Stimulated activated CD4-positive, alpha-beta T cell treated with anti-CD3 and anti-CD28 coated beads, Interleukin-12 subunit alpha, Interleukin-12 subunit beta, amount 100 ng/mL, for 24 hours (primary cell): Measurements from ENCODE around the gene CAPN5.

Source experiments
- DNase-seq, 2 experiments: peaks; one replicate each; pipeline ENCODE4 v3.0.0-alpha.2; 2020; ENCODE audit warnings: low read depth in 2 of 2

Gene CAPN5

GRCh38 chr11:77100166-77101042, 33.6 kb downstream of the CAPN5 start:
- DNase-seq, result no peak

DNA sequence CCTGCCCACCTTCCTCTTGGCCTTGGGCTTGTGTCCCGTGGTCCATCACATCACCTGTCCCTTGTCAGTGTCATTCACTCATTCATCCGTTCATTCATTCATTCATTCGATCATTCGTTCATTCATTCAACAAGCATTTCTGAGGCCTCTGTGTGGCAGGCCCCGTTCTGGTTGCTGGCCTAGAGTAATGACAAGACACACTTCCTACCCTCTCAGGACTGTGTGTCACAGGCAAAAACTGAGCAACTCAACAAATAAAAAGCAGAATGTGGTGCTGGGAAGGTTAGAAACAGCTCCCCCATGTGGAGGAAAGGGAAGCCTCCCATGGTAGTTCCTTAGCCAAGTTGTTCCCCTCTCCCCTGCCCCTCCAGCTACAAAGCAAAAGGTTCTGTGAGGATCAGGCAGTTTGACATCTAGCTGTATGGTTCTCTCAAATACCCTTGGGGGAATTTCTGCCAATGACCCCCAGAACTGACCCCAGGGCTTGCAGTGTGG, 34.3 kb downstream of the CAPN5 start:
- no peak for DNase-seq

GRCh38 chr11:77102246-77103210, 35.8 kb downstream of the CAPN5 start, which contains the start of gene OMP:
Gene OMP (plus strand): TSS chr11:77102840. CDS start chr11:77102840, 0 bp downstream.
- DNase-seq, result no peak

DNA sequence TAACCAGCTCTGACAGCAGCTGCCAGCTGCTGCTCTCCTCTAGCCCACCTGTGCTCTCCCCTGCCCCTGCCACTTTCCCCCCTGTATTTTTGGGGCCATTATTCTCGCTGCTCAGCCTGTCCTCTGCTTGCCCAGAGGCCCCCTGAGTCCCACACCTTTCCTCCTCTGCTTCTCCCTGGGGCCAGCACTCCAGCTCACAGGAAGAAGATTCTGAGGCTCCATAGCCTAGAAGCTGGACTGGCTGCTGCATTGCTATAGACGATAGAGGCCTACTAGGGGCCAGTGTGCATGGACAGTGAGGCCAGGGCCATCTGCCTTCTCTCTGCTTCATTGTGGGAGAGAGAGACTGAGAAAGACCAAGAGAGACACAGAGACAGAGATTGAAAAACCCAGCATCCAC, 36.5 kb downstream of the CAPN5 start:
- no peak for DNase-seq

DNA sequence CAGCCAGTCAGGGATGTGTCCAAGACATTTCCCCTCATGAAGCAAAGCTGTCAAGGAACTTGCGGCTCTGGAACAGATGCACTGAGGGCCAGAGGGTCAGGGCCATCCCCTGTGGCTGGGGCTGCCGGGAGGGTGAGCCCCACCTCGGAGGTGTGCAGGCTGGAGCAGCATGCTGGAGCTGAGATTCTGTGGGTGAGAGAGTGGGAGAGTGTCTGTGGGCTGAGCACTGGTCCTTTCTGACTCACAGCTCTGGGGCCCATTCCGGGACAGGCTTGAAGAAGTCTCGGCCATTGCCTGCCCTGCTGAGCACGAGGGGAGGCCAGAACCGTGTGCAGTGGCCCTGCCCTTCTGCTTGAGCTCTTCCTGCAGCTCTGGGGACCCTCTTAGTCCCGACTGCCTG, 38.0 kb downstream of the CAPN5 start:
- DNase-seq, result no peak

GRCh38 chr11:77106321-77106720, 39.5 kb downstream of the CAPN5 start:
- DNase-seq, result no peak

DNA sequence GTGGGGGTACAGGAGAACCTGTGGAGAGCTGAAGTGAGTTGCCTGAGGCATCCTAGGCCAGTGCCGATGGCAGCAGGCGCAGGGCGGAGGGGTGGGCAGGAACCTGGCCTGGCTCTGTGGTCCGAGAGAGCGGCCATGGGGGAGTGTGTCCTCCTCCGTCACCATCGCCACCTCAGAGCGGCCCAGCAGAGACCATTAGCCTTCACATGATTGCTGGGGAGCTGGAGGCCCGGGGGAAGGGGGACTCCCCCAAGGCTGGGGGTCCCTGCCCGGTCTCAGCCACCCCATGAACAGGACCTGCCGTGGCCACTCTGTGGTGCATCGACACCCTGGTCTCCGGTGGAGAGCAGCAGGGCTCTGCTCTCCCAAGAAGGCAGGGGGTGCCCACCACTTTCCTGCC, 40.0 kb downstream of the CAPN5 start:
- no peak for DNase-seq

DNA sequence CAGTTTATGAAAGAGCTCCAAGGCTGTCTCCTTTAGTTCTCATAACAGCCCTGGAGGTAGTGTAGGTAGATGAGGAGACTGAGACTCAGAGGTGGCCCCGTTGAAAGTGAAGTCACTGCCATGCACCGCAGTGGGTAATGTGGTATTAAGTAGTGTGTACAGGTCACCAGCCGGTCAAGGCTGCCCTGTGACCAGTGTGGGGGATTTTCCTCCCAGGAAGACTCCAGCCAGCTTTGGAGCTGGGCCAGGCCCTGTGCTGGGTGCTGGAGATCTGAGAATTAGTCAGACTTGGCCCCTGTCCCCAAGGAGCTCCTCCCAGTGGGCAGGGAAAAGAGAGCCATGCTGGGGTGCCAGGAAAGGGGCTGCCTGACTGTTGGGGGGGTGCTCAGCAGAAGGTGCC, 41.2 kb downstream of the CAPN5 start:
- DNase-seq, result no peak

GRCh38 chr11:77108436-77108835, 41.7 kb downstream of the CAPN5 start:
- DNase-seq, result no peak

DNA sequence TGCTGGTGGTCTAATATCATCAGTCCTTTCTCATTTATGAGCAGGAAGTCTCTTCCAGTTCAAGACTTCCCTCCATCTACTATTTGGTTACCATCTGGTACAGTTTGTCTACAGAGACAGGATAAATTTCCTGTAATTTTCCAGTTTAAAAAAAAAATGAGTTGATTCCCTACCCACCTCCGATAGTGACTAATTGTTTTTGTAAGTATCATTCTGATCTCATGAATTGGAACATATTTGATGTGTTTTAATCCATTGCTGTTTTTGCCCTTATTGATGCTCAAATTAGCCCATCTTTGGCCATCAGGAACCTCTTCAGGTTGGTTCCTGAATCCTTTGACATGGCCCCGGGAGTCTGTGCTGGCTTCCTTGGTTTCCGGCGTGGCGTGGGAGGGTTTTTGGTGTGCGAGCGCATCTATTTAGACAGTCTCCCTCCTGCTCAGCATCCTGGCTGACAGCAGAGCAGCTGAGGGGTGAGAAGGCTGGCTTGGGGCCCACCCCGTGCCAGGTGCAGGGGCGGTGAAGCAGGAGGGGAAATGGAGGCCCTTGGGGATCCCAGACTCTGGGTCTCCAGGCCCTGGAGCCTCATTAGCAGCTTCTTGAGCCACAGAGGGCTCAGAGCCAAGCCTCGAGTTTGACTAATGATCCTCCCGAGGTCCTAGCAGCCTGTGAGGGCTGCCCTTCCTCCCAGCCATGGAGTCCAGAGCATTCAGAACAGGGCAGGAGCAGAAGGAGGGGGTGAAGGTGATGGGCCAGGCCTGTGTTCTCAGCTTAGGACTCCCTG, 42.7 kb downstream of the CAPN5 start:
- DNase-seq, result no peak

DNA sequence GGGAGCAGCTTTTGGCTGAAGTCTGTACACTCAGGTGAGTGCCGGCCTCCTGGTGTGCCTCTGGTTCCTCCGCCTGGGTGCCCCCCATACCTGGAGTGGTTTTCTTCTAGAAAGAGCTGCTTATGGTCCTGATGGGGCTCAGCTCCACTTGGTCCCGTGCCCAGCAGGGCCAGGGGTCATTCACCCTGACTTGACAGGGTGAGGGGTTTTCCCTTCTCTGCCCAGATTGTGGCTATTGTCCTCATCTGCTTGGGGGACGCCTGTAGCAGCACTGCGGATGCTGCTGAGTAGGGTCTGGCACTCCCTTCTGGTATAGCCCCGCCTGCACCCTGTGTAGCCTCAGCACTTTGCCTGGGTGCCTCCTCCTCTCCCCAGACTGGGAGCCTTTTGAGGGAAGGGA, 44.1 kb downstream of the CAPN5 start:
- DNase-seq, result no peak

DNA sequence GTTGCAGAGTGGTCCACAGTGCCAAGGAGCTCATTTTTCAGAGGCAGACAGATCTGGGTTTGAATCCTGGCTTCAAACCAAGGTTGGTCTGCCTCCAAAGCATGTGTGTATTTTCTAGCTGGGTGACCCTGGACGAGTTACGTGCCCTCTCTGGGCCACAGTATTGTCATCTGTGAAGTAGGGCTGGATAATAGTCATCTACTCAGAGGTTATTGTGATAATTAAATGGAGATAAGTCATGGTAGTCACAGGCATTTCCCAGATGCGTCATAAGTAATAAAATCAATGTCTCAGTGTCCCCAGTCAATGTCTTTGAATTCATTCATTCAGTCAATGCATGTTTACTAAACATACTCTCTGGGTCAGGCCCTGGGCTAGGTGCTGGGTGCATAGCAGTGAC, 44.5 kb downstream of the CAPN5 start:
- no peak for DNase-seq

GRCh38 chr11:77111946-77112345, 45.2 kb downstream of the CAPN5 start:
- no peak for DNase-seq

GRCh38 chr11:77112641-77113381, 46.0 kb downstream of the CAPN5 start:
- no peak for DNase-seq

DNA sequence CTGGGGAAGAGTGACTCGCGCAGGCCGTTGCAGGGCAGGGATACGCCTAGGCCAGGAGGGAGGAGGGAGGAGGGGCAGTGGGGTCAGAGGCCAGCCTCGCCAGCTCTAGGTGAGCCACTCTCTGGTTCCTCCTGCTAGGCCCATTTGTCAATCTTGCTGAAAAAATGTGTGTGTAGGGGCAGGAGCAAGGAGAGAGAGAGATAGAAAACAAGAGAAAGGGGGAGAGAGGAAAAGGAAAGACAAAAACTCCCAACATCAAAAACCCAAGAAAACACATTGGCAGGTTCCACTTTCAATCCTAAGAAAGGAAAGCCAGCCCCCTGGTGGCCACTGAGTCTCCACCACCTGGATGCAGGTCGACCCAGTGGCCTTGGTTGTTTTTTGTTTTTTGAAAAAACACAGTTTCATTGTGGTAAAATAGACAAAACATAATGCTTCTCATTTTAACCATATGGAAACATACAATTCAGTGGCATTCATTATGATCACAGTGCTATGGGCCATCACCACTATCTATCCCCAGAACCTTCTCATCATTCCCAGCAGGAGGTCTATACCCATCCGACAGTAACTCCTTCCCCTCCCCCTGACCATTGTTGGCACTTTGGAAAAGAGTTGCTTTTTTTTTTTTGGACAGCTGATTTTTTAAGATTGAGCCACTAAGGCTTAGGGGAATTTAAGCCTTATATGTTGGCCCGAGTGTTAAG, 46.8 kb downstream of the CAPN5 start:
- no peak for DNase-seq

DNA sequence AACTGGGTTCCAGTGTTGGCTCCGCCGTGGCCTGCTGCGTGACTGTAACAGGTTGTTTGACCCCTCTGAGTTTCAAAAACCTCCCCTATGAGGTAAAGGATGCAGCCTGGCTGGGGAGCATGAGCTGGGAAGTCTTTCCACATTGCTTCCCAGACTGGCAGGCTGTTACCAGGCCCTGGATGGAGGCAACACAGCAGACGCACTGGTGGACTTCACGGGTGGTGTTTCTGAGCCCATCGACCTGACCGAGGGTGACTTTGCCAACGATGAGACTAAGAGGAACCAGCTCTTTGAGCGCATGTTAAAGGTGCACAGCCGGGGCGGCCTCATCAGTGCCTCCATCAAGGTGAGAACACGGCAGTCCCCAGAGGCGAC, 47.3 kb downstream of the CAPN5 start:
- DNase-seq, result no peak

DNA sequence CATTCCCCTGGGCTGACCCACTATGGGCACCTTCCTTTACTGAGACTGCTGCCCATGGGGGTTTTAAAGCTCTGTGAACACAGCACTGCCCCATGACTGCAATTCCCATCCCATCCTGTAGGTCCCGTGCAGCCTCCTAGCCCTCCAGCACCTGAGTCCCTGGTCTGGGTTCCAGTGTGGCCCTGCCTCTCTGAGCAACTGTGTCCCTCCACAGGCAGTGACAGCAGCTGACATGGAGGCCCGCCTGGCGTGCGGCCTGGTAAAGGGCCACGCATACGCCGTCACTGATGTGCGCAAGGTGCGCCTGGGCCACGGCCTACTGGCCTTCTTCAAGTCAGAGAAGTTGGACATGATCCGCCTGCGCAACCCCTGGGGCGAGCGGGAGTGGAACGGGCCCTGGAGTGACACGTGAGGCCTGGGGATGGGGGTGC, 48.4 kb downstream of the CAPN5 start:
- no peak for DNase-seq

GRCh38 chr11:77115956-77116355, 49.2 kb downstream of the CAPN5 start:
- DNase-seq, result no peak

GRCh38 chr11:77117492-77117891, 50.7 kb downstream of the CAPN5 start:
- DNase-seq, result no peak

GRCh38 chr11:77118086-77118485, 51.3 kb downstream of the CAPN5 start:
- no peak for DNase-seq
